ENCODE data around the gene COL25A1. TPM values are rescaled to one million over a fixed set of nuclear protein-coding genes. Genes with fewer than 3 reads are reported as not detected.
"Not testable (repeated sequence)": the region's sequence is repeated elsewhere in the genome, so short reads cannot be mapped to it uniquely, and the experiment has no call there.

Gene COL25A1
- total RNA-seq, 4 donors from 2014 or later = 0.14 to 1.6 (median 0.32) TPM; not detected in 1

GRCh38 chr4:108937066-108937465 lies 365.4 kb downstream of the COL25A1 start:
- Histone ChIP-seq H3K9me3 (no peaks in the 10 kb centered on the region), H3K27ac (no peak overlapping the region), H3K27me3 (no peaks in the 10 kb centered on the region), H3K4me3 (no peak overlapping the region), H3K36me3 (no peaks in the 10 kb centered on the region), H3K4me1 (no peaks in the 10 kb centered on the region)
- TF ChIP-seq POLR2A (IDR thresholded peaks at IDR 0.05) (no peak), EP300 (IDR thresholded peaks at IDR 0.05; ENCODE audit: low read depth) (no peak), POLR2AphosphoS5 (IDR thresholded peaks at IDR 0.05) (no peak), CTCF (IDR thresholded peaks at IDR 0.05) (no peak)
- DNase-seq = no peak
- intact Hi-C loops (cut with DNase I; ENCODE audit: low total_unique reads) (no loop called here), in situ Hi-C loops (cut with MboI; ENCODE audit: low pct_ligation_motif_present in 1 of 4, low pct_unique_long_range_greater_than_20kb in 1 of 4, low sequenced_read_pairs in 3 of 4) (no loop called here)
- WGBS, 2 donors (ENCODE audit: low coverage in 1 of 2) = 63 to 70% methylated on average over 3 to 5 of the region's 5 CpGs

- intact Hi-C loops (cut with DNase I; ENCODE audit: low total_unique reads); DNase-seq; in situ Hi-C loops (cut with MboI; ENCODE audit: low pct_ligation_motif_present in 1 of 4, low pct_unique_long_range_greater_than_20kb in 1 of 4, low sequenced_read_pairs in 3 of 4); H3K4me3 ChIP-seq; H3K9me3 ChIP-seq; H3K36me3 ChIP-seq; H3K4me1 ChIP-seq; H3K27me3 ChIP-seq; H3K27ac ChIP-seq: not testable (repeated sequence)
- 87 to 92% methylated on average over 5 of the region's 5 CpGs for WGBS, 2 donors (ENCODE audit: low coverage in 1 of 2)
Observed at GRCh38 chr4:108933925-108934324, 368.5 kb downstream of the COL25A1 start.

GRCh38 chr4:108933046-108933445 lies 369.4 kb downstream of the COL25A1 start:
- Histone ChIP-seq H3K36me3 (no peaks in the 10 kb centered on the region), H3K4me1 (no peaks in the 10 kb centered on the region), H3K27ac (no peak overlapping the region), H3K27me3 (no peaks in the 10 kb centered on the region), H3K9me3 (no peaks in the 10 kb centered on the region), H3K4me3 (no peak overlapping the region)
- intact Hi-C loops (cut with DNase I; ENCODE audit: low total_unique reads) (no loop called here), in situ Hi-C loops (cut with MboI; ENCODE audit: low pct_ligation_motif_present in 1 of 4, low pct_unique_long_range_greater_than_20kb in 1 of 4, low sequenced_read_pairs in 3 of 4) (no loop called here)
- DNase-seq = no peak
- WGBS, 2 donors (ENCODE audit: low coverage in 1 of 2) = 70% methylated on average over 3 of the region's 3 CpGs
- TF ChIP-seq POLR2AphosphoS5 (IDR thresholded peaks at IDR 0.05) (no peak), CTCF (IDR thresholded peaks at IDR 0.05) (no peak), POLR2A (IDR thresholded peaks at IDR 0.05) (no peak), EP300 (IDR thresholded peaks at IDR 0.05; ENCODE audit: low read depth) (no peak)

GRCh38 chr4:108931926-108932325 lies 370.5 kb downstream of the COL25A1 start:
- in situ Hi-C loops (cut with MboI; ENCODE audit: low pct_ligation_motif_present in 1 of 4, low pct_unique_long_range_greater_than_20kb in 1 of 4, low sequenced_read_pairs in 3 of 4) = no loop called here
- Histone ChIP-seq H3K4me1 (no peaks in the 10 kb centered on the region), H3K36me3 (no peaks in the 10 kb centered on the region), H3K27me3 (no peaks in the 10 kb centered on the region), H3K9me3 (no peaks in the 10 kb centered on the region), H3K4me3 (no peak overlapping the region), H3K27ac (no peak overlapping the region)
- WGBS, 2 donors (ENCODE audit: low coverage in 1 of 2) = 44 to 96% methylated on average over 1 of the region's 1 CpG
- intact Hi-C loops (cut with DNase I; ENCODE audit: low total_unique reads) = no loop called here
- DNase-seq = no peak
- no peak for TF ChIP-seq POLR2A (IDR thresholded peaks at IDR 0.05)
- no peak for TF ChIP-seq EP300 (IDR thresholded peaks at IDR 0.05; ENCODE audit: low read depth)
- TF ChIP-seq POLR2AphosphoS5 (IDR thresholded peaks at IDR 0.05) = no peak
- no peak for TF ChIP-seq CTCF (IDR thresholded peaks at IDR 0.05)

- Histone ChIP-seq H3K27ac (no peak overlapping the region), H3K4me3 (no peak overlapping the region), H3K9me3 (no peaks in the 10 kb centered on the region), H3K4me1 (no peaks in the 10 kb centered on the region), H3K36me3 (no peaks in the 10 kb centered on the region), H3K27me3 (no peaks in the 10 kb centered on the region)
- no peak for DNase-seq
- no peak for TF ChIP-seq EP300 (IDR thresholded peaks at IDR 0.05; ENCODE audit: low read depth)
- no peak for TF ChIP-seq POLR2AphosphoS5 (IDR thresholded peaks at IDR 0.05)
- TF ChIP-seq POLR2A (IDR thresholded peaks at IDR 0.05) = no peak
- TF ChIP-seq CTCF (IDR thresholded peaks at IDR 0.05) = no peak
- intact Hi-C loops (cut with DNase I; ENCODE audit: low total_unique reads) (no loop called here), in situ Hi-C loops (cut with MboI; ENCODE audit: low pct_ligation_motif_present in 1 of 4, low pct_unique_long_range_greater_than_20kb in 1 of 4, low sequenced_read_pairs in 3 of 4) (no loop called here)
Observed at GRCh38 chr4:108930186-108930585, 372.3 kb downstream of the COL25A1 start.
